NCI-H526 (cell line): ENCODE measurements around the gene EPHA2.
"Not testable (repeated sequence)": the region's sequence is repeated elsewhere in the genome, so short reads cannot be mapped to it uniquely, and the experiment has no call there.

Experiments
- DNase-seq, 2 experiments: peaks; one replicate each; lab custom pipeline; 2025; lab: John Stamatoyannopoulos, UW

EPHA2 gene

GRCh38 chr1:16167331-16168143 is 11.7 kb upstream of the EPHA2 start:
- DNase-seq = peak; percentile 23 to 74

GRCh38 chr1:16166117-16166516 is 10.2 kb upstream of the EPHA2 start:
- no peak for DNase-seq

GRCh38 chr1:16165548-16165947 is 9.7 kb upstream of the EPHA2 start:
- DNase-seq = peak in 1 of 2 experiments; percentile 33

GRCh38 chr1:16165073-16165364 is 9.2 kb upstream of the EPHA2 start:
- DNase-seq = no peak

GRCh38 chr1:16164213-16165072 is 8.6 kb upstream of the EPHA2 start:
- peak; percentile 28 to 67 for DNase-seq

GRCh38 chr1:16163608-16164212 is 7.8 kb upstream of the EPHA2 start:
- DNase-seq = not testable (repeated sequence)

GRCh38 chr1:16162163-16162822 is 6.4 kb upstream of the EPHA2 start:
- no peak for DNase-seq

GRCh38 chr1:16161717-16162116 is 5.8 kb upstream of the EPHA2 start:
- no peak for DNase-seq

GRCh38 chr1:16158993-16159831 is 3.3 kb upstream of the EPHA2 start:
- no peak for DNase-seq

GRCh38 chr1:16158025-16158424 is 2.2 kb upstream of the EPHA2 start:
- DNase-seq = no peak

GRCh38 chr1:16156848-16157495 is 1.1 kb upstream of the EPHA2 start:
- DNase-seq = no peak

GRCh38 chr1:16153999-16154673 is 1.7 kb downstream of the EPHA2 start:
- DNase-seq = no peak

- no peak for DNase-seq
Measured at GRCh38 chr1:16153096-16153998, 2.5 kb downstream of the EPHA2 start.

- no peak for DNase-seq
Measured at GRCh38 chr1:16152481-16153087, 3.3 kb downstream of the EPHA2 start.

GRCh38 chr1:16151995-16152384 is 3.9 kb downstream of the EPHA2 start:
- DNase-seq = no peak

GRCh38 chr1:16151196-16151994 is 4.5 kb downstream of the EPHA2 start:
- peak in 1 of 2 experiments; percentile 48 for DNase-seq

- no peak for DNase-seq
Measured at GRCh38 chr1:16150508-16150907, 5.4 kb downstream of the EPHA2 start.
